NCI-H345 treated with DMSO at 0.1 percent for 48 hours (cell line): ENCODE data around the gene TAS1R1.
A peak's percentile ranks its signal among the peaks of the same experiment; 100 is the strongest.

ENCODE experiments used
- DNase-seq: peaks from one replicate; lab custom pipeline; 2025; ENCODE audit not compliant: unreplicated experiment; lab: John Stamatoyannopoulos, UW

TAS1R1 gene

DNA sequence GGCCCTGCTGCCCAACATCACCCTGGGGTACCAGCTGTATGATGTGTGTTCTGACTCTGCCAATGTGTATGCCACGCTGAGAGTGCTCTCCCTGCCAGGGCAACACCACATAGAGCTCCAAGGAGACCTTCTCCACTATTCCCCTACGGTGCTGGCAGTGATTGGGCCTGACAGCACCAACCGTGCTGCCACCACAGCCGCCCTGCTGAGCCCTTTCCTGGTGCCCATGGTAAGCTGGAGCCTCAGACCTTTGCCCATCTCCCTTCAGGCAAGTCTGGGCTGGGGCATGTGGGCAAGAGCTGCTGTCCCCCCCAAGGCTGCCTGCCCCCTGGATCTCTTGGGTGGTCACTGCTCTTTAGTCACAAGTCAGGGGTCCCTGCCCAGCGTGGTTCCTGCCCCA is 15.9 kb downstream of the TAS1R1 start:
- DNase-seq = no peak

DNA sequence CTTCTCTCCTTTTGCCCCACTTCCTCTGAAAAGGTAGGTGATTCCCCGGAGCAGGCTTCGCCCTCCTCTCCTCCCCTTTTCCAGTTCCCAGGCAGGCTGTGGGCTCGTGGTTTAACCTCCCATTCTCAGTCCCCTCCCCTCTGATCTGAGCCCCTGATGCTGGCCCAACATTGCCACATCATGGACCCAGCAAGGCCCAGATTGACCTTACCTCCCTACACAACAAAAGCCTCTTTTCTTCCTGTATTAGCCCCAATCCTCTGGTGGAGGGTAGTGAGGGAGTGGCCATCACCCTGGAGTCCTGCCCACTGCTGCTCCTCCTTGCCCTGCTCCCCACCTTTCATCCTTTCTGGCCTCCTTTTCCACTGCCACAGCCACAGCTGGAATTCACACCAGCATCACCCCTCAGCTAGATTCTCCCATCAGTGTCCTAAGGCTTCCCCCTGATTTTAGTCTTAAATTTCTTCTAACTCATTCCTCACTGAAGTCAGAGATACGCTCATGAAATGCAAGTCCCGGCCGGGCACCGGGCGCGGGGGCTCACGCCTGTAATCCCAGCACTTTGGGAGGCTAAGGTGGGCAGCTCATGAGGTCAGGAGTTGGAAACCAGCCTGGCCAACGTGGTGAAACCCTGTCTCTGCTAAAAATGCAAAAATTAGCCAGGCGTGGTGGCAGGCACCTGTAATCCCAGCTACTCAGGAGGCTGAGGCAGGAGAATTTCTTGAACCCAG is 17.7 kb downstream of the TAS1R1 start:
- DNase-seq = no peak

DNA sequence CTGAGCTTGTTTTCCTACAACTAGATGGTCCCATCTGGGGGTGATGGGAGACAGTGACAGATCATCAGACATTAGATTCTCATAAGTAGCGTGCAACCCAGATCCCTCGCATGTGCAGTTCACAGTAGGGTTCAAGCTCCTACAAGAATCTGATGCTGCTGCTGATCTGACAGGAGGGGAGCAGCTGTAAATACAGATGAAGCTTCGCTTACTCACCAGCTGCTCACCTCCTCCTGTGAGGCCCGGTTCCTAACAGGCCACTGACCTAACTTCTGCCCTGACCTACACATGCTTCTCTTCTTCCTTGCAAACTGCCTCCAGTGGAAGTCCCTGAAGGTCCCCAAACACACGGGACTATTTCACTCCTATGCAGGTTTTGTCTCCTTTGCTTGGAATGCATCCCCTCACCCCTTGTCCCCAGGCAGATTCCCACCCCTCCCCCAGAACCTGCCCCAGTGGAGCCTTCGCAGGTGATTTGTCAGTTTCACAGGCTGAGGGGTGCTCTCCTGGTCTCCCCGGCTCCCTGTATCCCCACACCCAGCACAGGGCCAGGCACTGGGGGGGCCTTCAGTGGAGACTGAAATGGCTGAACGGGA is 19.0 kb downstream of the TAS1R1 start:
- DNase-seq = no peak

DNA sequence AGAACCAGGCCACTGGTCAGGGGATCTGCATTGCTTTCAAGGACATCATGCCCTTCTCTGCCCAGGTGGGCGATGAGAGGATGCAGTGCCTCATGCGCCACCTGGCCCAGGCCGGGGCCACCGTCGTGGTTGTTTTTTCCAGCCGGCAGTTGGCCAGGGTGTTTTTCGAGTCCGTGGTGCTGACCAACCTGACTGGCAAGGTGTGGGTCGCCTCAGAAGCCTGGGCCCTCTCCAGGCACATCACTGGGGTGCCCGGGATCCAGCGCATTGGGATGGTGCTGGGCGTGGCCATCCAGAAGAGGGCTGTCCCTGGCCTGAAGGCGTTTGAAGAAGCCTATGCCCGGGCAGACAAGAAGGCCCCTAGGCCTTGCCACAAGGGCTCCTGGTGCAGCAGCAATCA is 19.7 kb downstream of the TAS1R1 start:
- no peak for DNase-seq

DNA sequence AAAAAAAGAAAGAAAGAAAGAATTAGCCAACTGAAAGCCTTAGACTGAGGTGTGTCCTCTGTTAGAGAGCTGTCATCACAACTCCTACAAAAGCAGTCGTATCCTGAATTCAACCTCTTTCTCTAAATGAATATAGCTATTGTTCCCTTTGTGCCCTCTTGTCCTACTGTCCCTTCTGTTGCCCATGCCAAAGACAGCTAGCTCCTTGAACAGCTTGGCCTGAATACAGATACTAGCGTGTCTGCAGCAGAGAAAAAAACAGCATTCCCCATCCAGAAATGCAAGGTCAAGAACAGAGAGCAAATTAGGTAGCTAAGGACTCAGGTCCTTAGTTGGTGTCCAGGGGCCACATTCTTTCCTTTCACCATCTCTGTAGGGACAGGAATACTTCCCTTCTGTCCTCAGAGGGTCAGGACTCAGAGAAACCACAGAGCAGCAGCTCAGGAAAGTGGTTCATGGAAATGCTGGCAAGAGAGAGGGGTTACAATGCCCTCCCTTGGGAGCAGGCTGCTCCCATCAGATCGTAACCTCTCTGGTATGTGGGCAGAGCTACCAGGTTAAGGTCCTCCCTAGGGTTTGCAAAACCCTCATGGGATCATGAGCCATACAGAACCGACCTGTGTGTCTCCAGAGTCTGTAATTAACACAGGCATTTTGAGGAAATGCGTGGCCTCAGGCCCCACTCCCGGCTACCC is 22.9 kb downstream of the TAS1R1 start:
- no peak for DNase-seq

DNA sequence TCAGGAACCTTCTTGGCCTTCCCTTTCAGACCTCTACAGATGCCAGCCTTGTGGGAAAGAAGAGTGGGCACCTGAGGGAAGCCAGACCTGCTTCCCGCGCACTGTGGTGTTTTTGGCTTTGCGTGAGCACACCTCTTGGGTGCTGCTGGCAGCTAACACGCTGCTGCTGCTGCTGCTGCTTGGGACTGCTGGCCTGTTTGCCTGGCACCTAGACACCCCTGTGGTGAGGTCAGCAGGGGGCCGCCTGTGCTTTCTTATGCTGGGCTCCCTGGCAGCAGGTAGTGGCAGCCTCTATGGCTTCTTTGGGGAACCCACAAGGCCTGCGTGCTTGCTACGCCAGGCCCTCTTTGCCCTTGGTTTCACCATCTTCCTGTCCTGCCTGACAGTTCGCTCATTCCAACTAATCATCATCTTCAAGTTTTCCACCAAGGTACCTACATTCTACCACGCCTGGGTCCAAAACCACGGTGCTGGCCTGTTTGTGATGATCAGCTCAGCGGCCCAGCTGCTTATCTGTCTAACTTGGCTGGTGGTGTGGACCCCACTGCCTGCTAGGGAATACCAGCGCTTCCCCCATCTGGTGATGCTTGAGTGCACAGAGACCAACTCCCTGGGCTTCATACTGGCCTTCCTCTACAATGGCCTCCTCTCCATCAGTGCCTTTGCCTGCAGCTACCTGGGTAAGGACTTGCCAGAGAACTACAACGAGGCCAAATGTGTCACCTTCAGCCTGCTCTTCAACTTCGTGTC is 23.7 kb downstream of the TAS1R1 start:
- DNase-seq = no peak

DNA sequence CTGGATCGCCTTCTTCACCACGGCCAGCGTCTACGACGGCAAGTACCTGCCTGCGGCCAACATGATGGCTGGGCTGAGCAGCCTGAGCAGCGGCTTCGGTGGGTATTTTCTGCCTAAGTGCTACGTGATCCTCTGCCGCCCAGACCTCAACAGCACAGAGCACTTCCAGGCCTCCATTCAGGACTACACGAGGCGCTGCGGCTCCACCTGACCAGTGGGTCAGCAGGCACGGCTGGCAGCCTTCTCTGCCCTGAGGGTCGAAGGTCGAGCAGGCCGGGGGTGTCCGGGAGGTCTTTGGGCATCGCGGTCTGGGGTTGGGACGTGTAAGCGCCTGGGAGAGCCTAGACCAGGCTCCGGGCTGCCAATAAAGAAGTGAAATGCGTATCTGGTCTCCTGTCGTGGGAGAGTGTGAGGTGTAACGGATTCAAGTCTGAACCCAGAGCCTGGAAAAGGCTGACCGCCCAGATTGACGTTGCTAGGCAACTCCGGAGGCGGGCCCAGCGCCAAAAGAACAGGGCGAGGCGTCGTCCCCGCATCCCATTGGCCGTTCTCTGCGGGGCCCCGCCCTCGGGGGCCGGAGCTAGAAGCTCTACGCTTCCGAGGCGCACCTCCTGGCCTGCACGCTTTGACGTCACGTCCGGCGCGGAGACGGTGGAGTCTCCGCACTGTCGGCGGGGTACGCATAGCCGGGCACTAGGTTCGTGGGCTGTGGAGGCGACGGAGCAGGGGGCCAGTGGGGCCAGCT is 24.4 kb downstream of the TAS1R1 start, which contains the start of gene ZBTB48:
Gene ZBTB48, plus strand, starts transcription at position 621 of the 745 bp plus-strand sequence. CDS start 616 bp downstream, outside the sequence.
- peak; percentile 94 for DNase-seq

DNA sequence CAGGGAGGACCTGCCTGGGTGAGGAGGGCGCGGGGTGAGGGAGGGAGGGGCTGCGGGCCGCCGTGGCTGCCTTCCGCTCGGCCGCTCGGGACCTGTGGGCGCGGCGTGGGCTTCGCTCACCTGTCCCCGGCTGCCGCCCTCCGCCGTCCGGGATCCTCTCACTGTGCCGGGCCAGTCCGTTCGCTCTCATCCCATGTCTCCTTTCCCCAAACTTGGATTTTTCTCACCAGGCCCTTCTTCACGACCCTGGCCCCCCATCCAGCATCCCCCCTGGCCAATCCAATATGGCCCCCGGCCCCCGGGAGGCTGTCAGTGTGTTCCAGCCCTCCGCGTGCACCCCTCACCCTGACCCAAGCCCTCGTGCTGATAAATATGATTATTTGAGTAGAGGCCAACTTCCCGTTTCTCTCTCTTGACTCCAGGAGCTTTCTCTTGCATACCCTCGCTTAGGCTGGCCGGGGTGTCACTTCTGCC is 25.0 kb downstream of the TAS1R1 start:
- DNase-seq = no peak

DNA sequence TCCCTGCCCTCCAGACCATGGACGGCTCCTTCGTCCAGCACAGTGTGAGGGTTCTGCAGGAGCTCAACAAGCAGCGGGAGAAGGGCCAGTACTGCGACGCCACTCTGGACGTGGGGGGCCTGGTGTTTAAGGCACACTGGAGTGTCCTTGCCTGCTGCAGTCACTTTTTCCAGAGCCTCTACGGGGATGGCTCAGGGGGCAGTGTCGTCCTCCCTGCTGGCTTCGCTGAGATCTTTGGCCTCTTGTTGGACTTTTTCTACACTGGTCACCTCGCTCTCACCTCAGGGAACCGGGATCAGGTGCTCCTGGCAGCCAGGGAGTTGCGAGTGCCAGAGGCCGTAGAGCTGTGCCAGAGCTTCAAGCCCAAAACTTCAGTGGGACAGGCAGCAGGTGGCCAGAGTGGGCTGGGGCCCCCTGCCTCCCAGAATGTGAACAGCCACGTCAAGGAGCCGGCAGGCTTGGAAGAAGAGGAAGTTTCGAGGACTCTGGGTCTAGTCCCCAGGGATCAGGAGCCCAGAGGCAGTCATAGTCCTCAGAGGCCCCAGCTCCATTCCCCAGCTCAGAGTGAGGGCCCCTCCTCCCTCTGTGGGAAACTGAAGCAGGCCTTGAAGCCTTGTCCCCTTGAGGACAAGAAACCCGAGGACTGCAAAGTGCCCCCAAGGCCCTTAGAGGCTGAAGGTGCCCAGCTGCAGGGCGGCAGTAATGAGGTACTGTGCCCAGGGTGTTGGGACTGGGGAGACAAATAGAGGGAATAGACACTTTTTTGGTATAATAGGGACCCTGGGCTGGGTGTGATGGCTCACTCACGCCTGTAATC is 25.7 kb downstream of the TAS1R1 start:
- no peak for DNase-seq

DNA sequence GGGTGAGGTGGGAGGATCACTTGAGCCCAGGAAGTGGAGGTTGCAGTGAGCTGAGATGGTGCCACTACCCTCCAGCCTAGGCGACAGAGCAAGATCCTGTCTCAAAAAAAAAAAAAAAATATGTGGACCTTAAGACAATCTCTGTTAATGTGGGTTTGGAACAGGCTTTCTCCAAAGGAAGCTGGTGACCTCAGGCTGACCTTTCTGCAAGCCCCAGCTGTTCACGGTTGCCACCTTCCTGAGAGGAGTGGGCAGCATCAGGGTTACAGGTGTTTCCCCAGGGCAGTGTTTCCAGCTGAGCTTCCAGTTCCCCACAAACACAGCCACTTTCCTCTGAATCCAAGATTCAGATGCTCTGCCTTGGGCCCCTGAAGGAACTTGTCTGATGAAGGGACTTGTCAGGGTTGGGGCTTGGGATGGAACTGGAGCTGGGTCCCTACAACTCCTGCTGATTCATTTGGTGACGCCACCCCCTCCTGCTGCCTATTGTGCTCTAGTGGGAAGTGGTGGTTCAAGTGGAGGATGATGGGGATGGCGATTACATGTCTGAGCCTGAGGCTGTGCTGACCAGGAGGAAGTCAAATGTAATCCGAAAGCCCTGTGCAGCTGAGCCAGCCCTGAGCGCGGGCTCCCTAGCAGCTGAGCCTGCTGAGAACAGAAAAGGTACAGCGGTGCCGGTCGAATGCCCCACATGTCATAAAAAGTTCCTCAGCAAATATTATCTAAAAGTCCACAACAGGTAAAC is 26.6 kb downstream of the TAS1R1 start:
- no peak for DNase-seq

DNA sequence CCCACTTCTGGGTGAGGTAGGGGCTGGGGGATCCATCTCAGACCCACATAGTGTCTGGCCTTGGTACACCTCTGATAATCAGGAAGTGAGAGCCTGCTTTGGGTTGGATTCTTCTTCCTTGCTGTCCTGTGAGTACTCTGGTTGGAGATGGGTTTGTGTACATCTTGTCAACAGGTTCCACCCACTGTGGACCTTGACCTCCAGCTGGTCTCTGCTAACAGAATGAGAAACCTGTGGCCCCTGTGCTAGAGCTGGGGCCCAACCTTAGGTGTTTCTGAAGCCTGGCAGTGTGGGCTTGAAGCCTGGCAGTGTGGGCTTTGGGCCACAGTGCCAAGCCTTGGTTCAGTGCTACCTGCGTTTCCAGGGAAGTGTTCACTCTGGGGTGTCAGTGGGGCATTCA is 27.3 kb downstream of the TAS1R1 start:
- DNase-seq = no peak

DNA sequence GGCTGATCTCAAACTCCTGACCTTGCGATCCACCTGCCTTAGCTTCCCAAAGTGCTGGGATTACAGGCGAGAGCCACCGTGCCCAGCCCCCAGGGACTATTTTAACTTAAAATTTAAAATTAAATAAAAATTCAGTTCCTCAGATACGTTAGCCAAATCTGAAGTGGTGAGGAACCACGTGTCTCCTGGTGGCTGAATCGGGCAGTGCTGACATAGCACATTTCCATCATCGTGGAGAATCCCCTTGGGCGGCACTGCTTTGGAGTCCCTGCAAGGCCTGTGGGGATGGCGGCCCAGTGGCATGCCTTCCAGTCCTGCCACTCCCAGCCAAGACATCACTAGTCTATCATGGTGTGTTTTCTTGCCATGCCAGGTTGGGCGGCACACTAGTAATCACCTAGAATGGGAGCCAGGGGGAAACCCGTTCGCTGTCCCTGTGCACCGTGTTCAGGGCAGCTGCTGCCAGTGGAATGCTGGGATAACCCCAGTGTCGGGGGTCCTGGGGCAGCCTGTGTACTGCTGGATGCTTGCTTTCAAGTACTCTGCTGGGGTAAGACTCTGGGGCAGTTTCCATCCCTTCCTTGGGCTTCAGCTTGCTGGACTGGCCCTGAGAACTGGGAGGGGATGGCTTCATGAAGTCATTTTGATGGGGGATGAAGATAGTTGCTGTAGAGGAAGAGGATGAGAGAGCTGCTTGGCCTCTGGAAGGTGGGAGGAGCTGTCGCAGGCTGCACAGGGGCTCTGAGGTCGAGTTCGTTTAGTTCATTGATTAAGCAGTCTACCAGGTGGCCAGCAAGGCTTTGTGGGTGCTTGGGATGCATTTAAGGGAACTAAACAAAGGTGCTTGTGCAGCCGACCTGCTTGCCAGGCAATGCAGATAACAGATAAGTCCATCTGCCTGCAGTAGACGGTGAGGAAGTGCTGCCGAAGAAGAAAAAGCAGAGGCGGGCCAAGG is 29.3 kb downstream of the TAS1R1 start:
- no peak for DNase-seq

DNA sequence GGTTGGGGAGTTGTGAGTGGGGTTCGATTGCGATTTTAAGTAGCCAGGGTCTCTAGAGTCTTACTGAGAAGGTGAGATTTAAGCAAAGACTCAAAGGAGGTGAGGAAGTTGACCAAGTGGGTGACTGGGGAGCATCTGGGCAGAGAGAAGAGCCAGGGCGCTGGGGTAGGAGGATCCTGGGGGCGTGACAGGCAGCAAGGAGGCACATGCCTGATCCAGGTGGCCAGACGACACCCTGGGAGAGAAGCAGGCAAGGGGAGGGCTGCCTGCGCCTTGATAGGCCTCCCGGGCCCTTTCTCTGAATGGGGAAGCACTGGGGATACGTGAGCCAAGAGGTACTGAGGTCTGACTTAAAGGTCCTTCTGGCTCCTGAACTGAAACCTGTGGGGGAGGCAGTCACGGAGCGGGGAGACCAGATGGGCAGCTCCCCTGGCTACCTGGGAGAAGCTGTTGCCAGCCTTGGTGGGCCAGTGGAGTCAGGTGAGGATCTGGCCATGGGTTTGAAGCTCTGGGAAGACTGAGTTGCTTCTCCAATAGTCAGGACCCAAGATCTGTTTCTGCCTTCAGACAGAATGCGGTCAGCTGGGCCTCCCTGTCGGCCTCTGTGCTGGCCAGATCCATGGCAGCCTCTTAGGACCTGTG is 30.1 kb downstream of the TAS1R1 start:
- no peak for DNase-seq

DNA sequence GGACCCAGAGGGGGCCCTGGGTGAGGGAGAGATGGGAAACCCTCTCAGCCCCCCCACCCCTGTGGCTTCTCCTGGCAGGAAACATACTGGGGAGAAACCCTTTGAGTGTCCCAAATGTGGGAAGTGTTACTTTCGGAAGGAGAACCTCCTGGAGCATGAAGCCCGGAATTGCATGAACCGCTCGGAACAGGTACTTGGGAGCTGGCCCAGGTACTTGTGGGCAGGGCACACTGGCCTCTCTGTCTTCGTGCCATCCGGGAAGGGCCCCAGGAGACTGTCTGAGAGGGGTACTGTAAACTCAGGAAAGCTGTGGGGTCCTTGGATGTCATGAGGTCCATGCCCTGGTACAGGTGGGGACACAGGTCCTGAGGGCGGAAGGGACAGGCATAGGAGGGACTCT is 30.7 kb downstream of the TAS1R1 start:
- no peak for DNase-seq

DNA sequence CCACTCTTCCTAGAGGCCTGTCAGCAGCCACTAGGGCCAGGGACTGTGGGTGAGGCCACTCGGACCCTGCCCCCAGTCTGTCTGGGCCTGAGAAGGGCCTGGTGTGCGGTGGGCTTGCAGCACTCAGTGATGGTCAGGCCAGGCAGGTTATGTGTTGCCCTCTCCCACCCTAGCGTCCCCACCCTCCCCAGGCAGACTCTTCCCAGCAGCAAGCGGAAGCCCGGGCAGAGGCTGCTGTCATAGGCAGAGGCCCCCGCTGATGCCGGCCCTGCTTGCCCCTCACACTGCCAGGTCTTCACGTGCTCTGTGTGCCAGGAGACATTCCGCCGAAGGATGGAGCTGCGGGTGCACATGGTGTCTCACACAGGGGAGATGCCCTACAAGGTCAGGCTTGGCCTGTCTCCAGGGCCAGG is 31.3 kb downstream of the TAS1R1 start:
- DNase-seq = no peak

DNA sequence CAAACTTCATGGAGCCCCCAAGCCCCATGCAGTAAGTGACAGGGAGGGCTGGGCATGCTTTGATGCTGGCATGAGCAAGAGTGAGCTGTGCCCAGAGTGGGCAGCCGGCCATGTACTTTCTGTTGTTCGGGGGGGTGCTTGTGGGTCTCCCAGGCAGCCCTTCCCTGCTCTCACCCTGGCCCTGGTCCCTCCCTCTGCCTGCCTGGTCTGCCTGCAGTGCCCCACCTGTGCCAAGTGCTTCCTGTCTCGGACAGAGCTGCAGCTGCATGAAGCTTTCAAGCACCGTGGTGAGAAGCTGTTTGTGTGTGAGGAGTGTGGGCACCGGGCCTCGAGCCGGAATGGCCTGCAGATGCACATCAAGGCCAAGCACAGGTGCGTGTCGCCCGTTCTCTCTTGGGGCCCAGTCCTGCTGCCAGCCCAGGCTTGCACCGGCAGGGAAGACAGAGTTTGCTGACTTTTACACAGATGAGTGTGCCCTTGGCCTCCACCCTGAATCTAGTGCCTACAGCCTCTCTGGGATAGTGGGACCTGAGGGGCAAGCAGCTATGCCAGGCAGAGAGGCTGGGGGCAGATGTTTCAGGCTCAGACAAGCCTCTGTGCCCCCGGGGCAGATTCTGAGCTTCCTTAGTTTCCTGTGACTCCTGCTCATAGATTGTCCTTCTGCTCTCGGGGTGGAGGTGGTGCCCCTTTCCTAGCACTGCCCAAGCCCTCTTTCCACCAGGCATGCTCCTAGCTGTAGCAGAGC is 32.3 kb downstream of the TAS1R1 start:
- no peak for DNase-seq
